HepG2 (cell line): ENCODE results near the gene GALR3. TPM values are rescaled to one million over a fixed set of nuclear protein-coding genes. Genes with fewer than 3 reads are reported as not detected.

ENCODE experiments used
- CEBPB ChIP-seq: IDR thresholded peaks from 2 replicates; pipeline ENCODE4 v1.6.1; 2011; ENCODE audit warnings: low read depth, low read length, improper control_type of control experiment, borderline replicate concordance
- ELF3 ChIP-seq: IDR thresholded peaks from 2 replicates; pipeline ENCODE4 v1.6.1; 2016; ENCODE audit warnings: missing genetic modification reagents, missing compliant biosample characterization
- FOXM1 ChIP-seq: sonication (generic); formaldehyde crosslinking; IDR thresholded peaks from 2 replicates; pipeline ENCODE4 v1.5.0; 2020; ENCODE audit warnings: missing genetic modification reagents
- IKZF1 ChIP-seq: fragments of 450-650 bp; IDR thresholded peaks from 2 replicates; pipeline ENCODE4 v1.7.1; 2016
- MXD4 ChIP-seq: IDR thresholded peaks from 2 replicates; pipeline ENCODE4 v1.6.1; 2016; ENCODE audit warnings: mild to moderate bottlenecking, missing biosample characterization, missing genetic modification reagents
- NFE2L1 ChIP-seq: sonication (generic); formaldehyde crosslinking; IDR thresholded peaks from 2 replicates; pipeline ENCODE4 v1.4.0; 2020; ENCODE audit warnings: missing genetic modification reagents, mild to moderate bottlenecking, borderline replicate concordance
- NFIB ChIP-seq: sonication (generic); formaldehyde crosslinking; IDR thresholded peaks from 2 replicates; pipeline ENCODE4 v1.9.0; 2021; ENCODE audit warnings: missing genetic modification reagents, mild to moderate bottlenecking, borderline replicate concordance
- NR2C2 ChIP-seq: sonication (generic); formaldehyde crosslinking; IDR thresholded peaks from 2 replicates; pipeline ENCODE4 v1.4.0; 2020; ENCODE audit warnings: missing genetic modification reagents, mild to moderate bottlenecking, moderate library complexity, borderline replicate concordance
- RAD21 ChIP-seq: fragments of 450-650 bp; formaldehyde crosslinking; IDR thresholded peaks from 2 replicates; pipeline ENCODE4 v1.5.0; 2020; ENCODE audit warnings: mild to moderate bottlenecking
- SMARCE1 ChIP-seq: fragments of 450-650 bp; IDR thresholded peaks from 2 replicates; pipeline ENCODE4 v1.6.1; 2017; ENCODE audit warnings: borderline replicate concordance
- XRCC5 ChIP-seq: fragments of 200-400 bp; formaldehyde crosslinking; optimal IDR thresholded peaks from 2 replicates; pipeline ENCODE3; 2017; ENCODE audit warnings: mild to moderate bottlenecking, low read length
- ZNF12 ChIP-seq: sonication (generic); formaldehyde crosslinking; IDR thresholded peaks from 2 replicates; pipeline ENCODE4 v1.5.0; 2020; ENCODE audit warnings: missing genetic modification reagents
- ZNF205 ChIP-seq: IDR thresholded peaks from 2 replicates; pipeline ENCODE4 v1.6.1; 2018; ENCODE audit warnings: missing biosample characterization, missing genetic modification reagents
- ZNF224 ChIP-seq: sonication (generic); formaldehyde crosslinking; IDR thresholded peaks from 2 replicates; pipeline ENCODE4 v1.5.0; 2020; ENCODE audit warnings: mild to moderate bottlenecking, missing genetic modification reagents
- ZNF256 ChIP-seq: sonication (generic); formaldehyde crosslinking; conservative IDR thresholded peaks from 2 replicates; pipeline ENCODE4 v1.4.0; 2020; ENCODE audit warnings: missing genetic modification reagents
- ZNF331 ChIP-seq: sonication (generic); formaldehyde crosslinking; IDR thresholded peaks from 2 replicates; pipeline ENCODE4 v1.4.0; 2020; ENCODE audit warnings: missing genetic modification reagents
- ZNF547 ChIP-seq: sonication (generic); formaldehyde crosslinking; IDR thresholded peaks from 2 replicates; pipeline ENCODE4 v1.5.1; 2020; ENCODE audit warnings: mild to moderate bottlenecking, missing genetic modification reagents
- ZNF562 ChIP-seq: sonication (generic); formaldehyde crosslinking; IDR thresholded peaks from 2 replicates; pipeline ENCODE4 v1.8.0; 2022; ENCODE audit warnings: missing genetic modification reagents, borderline replicate concordance
- ZNF567 ChIP-seq: sonication (generic); formaldehyde crosslinking; IDR thresholded peaks from 2 replicates; pipeline ENCODE4 v1.8.1; 2023; ENCODE audit warnings: mild to moderate bottlenecking, missing genetic modification reagents, borderline replicate concordance
- ZNF737 ChIP-seq: sonication (generic); formaldehyde crosslinking; IDR thresholded peaks from 2 replicates; pipeline ENCODE4 v1.5.0; 2020; ENCODE audit warnings: missing genetic modification reagents, mild to moderate bottlenecking, borderline replicate concordance
- ZNF75D ChIP-seq: sonication (generic); formaldehyde crosslinking; IDR thresholded peaks from 2 replicates; pipeline ENCODE4 v1.8.1; 2023; ENCODE audit warnings: missing genetic modification reagents, mild to moderate bottlenecking, borderline replicate concordance
- ZNF83 ChIP-seq: sonication (generic); formaldehyde crosslinking; IDR thresholded peaks from 2 replicates; pipeline ENCODE4 v1.4.0; 2020; ENCODE audit warnings: missing genetic modification reagents, mild to moderate bottlenecking, borderline replicate concordance
- polyA plus RNA-seq, 8 experiments: library from polyadenylated mRNA; depleted of rRNA in 3 of 8; stranded (reverse) in 7 of 8; unstranded in 1 of 8; fragments of >200 nt; fragmentation: Illumina TruSeq in 4 of 8; extraction: Trizol in 4 of 8; gene quantifications; 2 replicates each; pipeline versions ENCODE4 v1.2.1 to v1.2.3, GENCODE V29; 2011 to 2016; ENCODE audit warnings: low read depth in 4 of 8, missing spikeins in 1 of 8, mixed read lengths in 1 of 8; ENCODE audit not compliant: insufficient read depth in 1 of 8
- total RNA-seq, 5 experiments: library from RNA; depleted of rRNA; stranded (reverse); fragments of >200 nt; fragmentation: Illumina TruSeq; extraction: Trizol; gene quantifications; 2 replicates each; pipeline ENCODE4 v1.2.3, GENCODE V29; 2016; ENCODE audit warnings: low read depth in 1 of 5
- TF ChIP-seq, protein P1 (sequence below): sonication (generic); formaldehyde crosslinking; IDR thresholded peaks from 2 replicates; pipeline ENCODE4 v1.4.0; 2020; ENCODE audit warnings: missing genetic modification reagents; ENCODE audit errors: not compliant biosample characterization
- TF ChIP-seq, protein P2 (sequence below): sonication (generic); formaldehyde crosslinking; IDR thresholded peaks from 2 replicates; pipeline ENCODE4 v1.8.1; 2023; ENCODE audit warnings: missing genetic modification reagents, inconsistent platforms, borderline replicate concordance
- TF ChIP-seq, protein P3 (sequence below): sonication (generic); formaldehyde crosslinking; IDR thresholded peaks from 2 replicates; pipeline ENCODE4 v1.9.0; 2021; ENCODE audit warnings: missing genetic modification reagents, borderline replicate concordance
- TF ChIP-seq, protein P4 (sequence below): sonication (generic); formaldehyde crosslinking; IDR thresholded peaks from 2 replicates; pipeline ENCODE4 v1.5.0; 2020; ENCODE audit warnings: missing genetic modification reagents

Gene GALR3
- total and polyA plus RNA-seq, 2 of the 13 experiments (the other 11 are each of a cell fraction or from before 2014, with no cell fraction given) = 0.13 TPM; not detected in 1

DNA sequence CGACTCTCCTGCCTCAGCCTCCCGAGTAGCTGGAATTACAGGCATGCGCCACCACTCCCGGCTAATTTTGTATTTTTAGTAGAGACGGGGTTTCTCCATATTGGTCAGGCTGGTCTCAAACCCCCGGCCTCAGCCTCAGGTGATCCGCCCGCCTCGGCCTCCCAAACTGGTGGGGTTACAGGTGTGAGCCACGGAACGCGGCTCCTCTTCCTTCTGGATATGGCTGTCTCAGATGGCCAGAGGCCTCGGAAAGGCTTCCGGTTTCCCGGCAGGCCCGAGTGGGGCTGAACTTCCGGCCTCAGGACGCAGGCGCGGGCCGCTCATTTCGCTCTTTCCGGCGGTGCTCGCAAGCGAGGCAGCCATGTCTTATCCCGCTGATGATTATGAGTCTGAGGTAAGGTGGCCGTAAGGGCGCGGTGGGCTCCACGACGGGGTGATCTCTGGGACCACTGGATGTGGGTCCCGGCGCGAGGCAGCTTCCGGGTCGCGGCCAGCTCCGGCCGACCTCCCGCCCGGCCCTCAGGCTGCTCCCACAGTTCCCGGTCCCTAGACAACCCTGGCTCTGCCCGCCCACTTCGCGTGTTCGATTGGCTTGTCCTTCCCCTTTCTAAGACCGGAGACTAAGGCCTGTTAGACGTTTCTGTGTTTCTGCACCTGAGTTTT is 26.0 kb downstream of the GALR3 start, which contains the start of gene EIF3L (continued):
- TF ChIP-seq ZNF562 (no peak), XRCC5 (no peak), ZNF205 (CRISPR knock-in tag) (peak; percentile 46; the same call in 1 of the 2 replicates), ZNF83 (CRISPR knock-in tag) (no peak), MXD4 (CRISPR knock-in tag) (no peak), IKZF1 (no peak), NR2C2 (CRISPR knock-in tag) (peak; percentile 87), ZNF224 (no peak), ZNF567 (no peak; the same call in 1 of the 2 replicates), ZNF75D (CRISPR knock-in tag) (no peak), NFIB (CRISPR knock-in tag) (no peak), RAD21 (CRISPR knock-in tag) (no peak; the same call in 1 of the 2 replicates), SMARCE1 (no peak), ELF3 (CRISPR knock-in tag) (peak; percentile 78), ZNF547 (CRISPR knock-in tag) (peak; percentile 82; the same call in 1 of the 2 replicates), ZNF331 (peak; percentile 47; the same call in 1 of the 2 replicates), ZNF256 (0 out of 2 replicates have a peak, but pooled peaks have one; percentile 4), FOXM1 (no peak), CEBPB (no peak), ZNF737 (CRISPR knock-in tag) (no peak; the same call in 1 of the 2 replicates), NFE2L1 (CRISPR knock-in tag) (no peak), ZNF12 (CRISPR knock-in tag) (0 out of 2 replicates have a peak, but pooled peaks have one; percentile 52)
- TF ChIP-seq, protein P1, sequence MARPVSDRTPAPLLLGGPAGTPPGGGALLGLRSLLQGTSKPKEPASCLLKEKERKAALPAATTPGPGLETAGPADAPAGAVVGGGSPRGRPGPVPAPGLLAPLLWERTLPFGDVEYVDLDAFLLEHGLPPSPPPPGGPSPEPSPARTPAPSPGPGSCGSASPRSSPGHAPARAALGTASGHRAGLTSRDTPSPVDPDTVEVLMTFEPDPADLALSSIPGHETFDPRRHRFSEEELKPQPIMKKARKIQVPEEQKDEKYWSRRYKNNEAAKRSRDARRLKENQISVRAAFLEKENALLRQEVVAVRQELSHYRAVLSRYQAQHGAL (CRISPR knock-in tag) = peak; percentile 18
- TF ChIP-seq, protein P2, sequence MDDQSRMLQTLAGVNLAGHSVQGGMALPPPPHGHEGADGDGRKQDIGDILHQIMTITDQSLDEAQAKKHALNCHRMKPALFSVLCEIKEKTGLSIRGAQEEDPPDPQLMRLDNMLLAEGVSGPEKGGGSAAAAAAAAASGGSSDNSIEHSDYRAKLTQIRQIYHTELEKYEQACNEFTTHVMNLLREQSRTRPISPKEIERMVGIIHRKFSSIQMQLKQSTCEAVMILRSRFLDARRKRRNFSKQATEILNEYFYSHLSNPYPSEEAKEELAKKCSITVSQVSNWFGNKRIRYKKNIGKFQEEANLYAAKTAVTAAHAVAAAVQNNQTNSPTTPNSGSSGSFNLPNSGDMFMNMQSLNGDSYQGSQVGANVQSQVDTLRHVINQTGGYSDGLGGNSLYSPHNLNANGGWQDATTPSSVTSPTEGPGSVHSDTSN (CRISPR knock-in tag) = no peak
- TF ChIP-seq, protein P3, sequence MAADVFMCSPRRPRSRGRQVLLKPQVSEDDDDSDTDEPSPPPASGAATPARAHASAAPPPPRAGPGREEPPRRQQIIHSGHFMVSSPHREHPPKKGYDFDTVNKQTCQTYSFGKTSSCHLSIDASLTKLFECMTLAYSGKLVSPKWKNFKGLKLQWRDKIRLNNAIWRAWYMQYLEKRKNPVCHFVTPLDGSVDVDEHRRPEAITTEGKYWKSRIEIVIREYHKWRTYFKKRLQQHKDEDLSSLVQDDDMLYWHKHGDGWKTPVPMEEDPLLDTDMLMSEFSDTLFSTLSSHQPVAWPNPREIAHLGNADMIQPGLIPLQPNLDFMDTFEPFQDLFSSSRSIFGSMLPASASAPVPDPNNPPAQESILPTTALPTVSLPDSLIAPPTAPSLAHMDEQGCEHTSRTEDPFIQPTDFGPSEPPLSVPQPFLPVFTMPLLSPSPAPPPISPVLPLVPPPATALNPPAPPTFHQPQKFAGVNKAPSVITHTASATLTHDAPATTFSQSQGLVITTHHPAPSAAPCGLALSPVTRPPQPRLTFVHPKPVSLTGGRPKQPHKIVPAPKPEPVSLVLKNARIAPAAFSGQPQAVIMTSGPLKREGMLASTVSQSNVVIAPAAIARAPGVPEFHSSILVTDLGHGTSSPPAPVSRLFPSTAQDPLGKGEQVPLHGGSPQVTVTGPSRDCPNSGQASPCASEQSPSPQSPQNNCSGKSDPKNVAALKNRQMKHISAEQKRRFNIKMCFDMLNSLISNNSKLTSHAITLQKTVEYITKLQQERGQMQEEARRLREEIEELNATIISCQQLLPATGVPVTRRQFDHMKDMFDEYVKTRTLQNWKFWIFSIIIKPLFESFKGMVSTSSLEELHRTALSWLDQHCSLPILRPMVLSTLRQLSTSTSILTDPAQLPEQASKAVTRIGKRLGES (CRISPR knock-in tag) = no peak
- TF ChIP-seq, protein P4, sequence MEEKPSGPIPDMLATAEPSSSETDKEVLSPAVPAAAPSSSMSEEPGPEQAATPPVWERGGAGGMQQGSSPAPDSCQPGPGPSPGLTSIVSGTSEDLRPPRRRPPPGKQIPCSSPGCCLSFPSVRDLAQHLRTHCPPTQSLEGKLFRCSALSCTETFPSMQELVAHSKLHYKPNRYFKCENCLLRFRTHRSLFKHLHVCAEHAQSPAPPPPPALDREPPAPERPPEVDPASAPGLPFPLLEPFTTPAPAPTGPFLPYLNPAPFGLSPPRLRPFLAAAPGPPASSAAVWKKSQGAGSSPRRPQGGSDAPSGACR (CRISPR knock-in tag) = peak; percentile 74; the same call in 1 of the 2 replicates
